ENCODE measurements around the gene LYZL1.
"Not testable (repeated sequence)": the region's sequence is repeated elsewhere in the genome, so short reads cannot be mapped to it uniquely, and the experiment has no call there.

LYZL1 gene

GRCh38 chr10:29348836-29349235, 60.0 kb downstream of the LYZL1 start:
- no peaks in the 10 kb centered on the region for H3K36me3 ChIP-seq (ENCODE audit: control insufficient read depth in 2 of 2, insufficient read depth in 2 of 2, low read length in 2 of 2)
- H3K4me1 ChIP-seq (ENCODE audit: control insufficient read depth, insufficient read depth, low read length) = no peaks in the 10 kb centered on the region
- no peak overlapping the region for H3K9ac ChIP-seq (ENCODE audit: low read length in 2 of 2)
- H3K27ac ChIP-seq (ENCODE audit: low read length) = no peak overlapping the region
- no peaks in the 10 kb centered on the region for H3K27me3 ChIP-seq (ENCODE audit: control insufficient read depth in 1 of 2, insufficient read depth in 2 of 2, low read length in 2 of 2)
- H3K9me3 ChIP-seq (ENCODE audit: control insufficient read depth in 2 of 2, low read length in 2 of 2) = no peaks in the 10 kb centered on the region
- H3K4me3 ChIP-seq (ENCODE audit: low read length in 2 of 2) = no peak overlapping the region

GRCh38 chr10:29353305-29353704, 64.4 kb downstream of the LYZL1 start:
- H3K27me3 ChIP-seq (ENCODE audit: control insufficient read depth in 1 of 2, insufficient read depth in 2 of 2, low read length in 2 of 2) = no peaks in the 10 kb centered on the region
- H3K36me3 ChIP-seq (ENCODE audit: control insufficient read depth in 2 of 2, insufficient read depth in 2 of 2, low read length in 2 of 2) = no peaks in the 10 kb centered on the region
- H3K9me3 ChIP-seq (ENCODE audit: control insufficient read depth in 2 of 2, low read length in 2 of 2) = no peaks in the 10 kb centered on the region
- no peak overlapping the region for H3K9ac ChIP-seq (ENCODE audit: low read length in 2 of 2)
- H3K27ac ChIP-seq (ENCODE audit: low read length) = peak overlapping the region; percentile 32
- no peak overlapping the region for H3K4me3 ChIP-seq (ENCODE audit: low read length in 2 of 2)
- H3K4me1 ChIP-seq (ENCODE audit: control insufficient read depth, insufficient read depth, low read length) = no peaks in the 10 kb centered on the region

- Histone ChIP-seq H3K36me3 (ENCODE audit: control insufficient read depth in 2 of 2, insufficient read depth in 2 of 2, low read length in 2 of 2) (no peaks in the 10 kb centered on the region), H3K27ac (ENCODE audit: low read length) (peak overlapping the region; percentile 32), H3K9ac (ENCODE audit: low read length in 2 of 2) (no peak overlapping the region), H3K4me1 (ENCODE audit: control insufficient read depth, insufficient read depth, low read length) (no peaks in the 10 kb centered on the region), H3K27me3 (ENCODE audit: control insufficient read depth in 1 of 2, insufficient read depth in 2 of 2, low read length in 2 of 2) (no peaks in the 10 kb centered on the region), H3K9me3 (ENCODE audit: control insufficient read depth in 2 of 2, low read length in 2 of 2) (no peaks in the 10 kb centered on the region), H3K4me3 (ENCODE audit: low read length in 2 of 2) (no peak overlapping the region)
These were observed 65.2 kb downstream of the LYZL1 start for GRCh38 chr10:29353887-29354561.

GRCh38 chr10:29355411-29355991, 66.6 kb downstream of the LYZL1 start:
- Histone ChIP-seq H3K9ac (ENCODE audit: low read length in 2 of 2) (no peak overlapping the region), H3K27me3 (ENCODE audit: control insufficient read depth in 1 of 2, insufficient read depth in 2 of 2, low read length in 2 of 2) (no peaks in the 10 kb centered on the region), H3K9me3 (ENCODE audit: control insufficient read depth in 2 of 2, low read length in 2 of 2) (no peaks in the 10 kb centered on the region), H3K36me3 (ENCODE audit: control insufficient read depth in 2 of 2, insufficient read depth in 2 of 2, low read length in 2 of 2) (no peaks in the 10 kb centered on the region), H3K4me3 (ENCODE audit: low read length in 2 of 2) (no peak overlapping the region), H3K27ac (ENCODE audit: low read length) (no peak overlapping the region), H3K4me1 (ENCODE audit: control insufficient read depth, insufficient read depth, low read length) (no peaks in the 10 kb centered on the region)

- Histone ChIP-seq H3K4me1 (ENCODE audit: control insufficient read depth, insufficient read depth, low read length) (no peaks in the 10 kb centered on the region), H3K36me3 (ENCODE audit: control insufficient read depth in 2 of 2, insufficient read depth in 2 of 2, low read length in 2 of 2) (no peaks in the 10 kb centered on the region), H3K27me3 (ENCODE audit: control insufficient read depth in 1 of 2, insufficient read depth in 2 of 2, low read length in 2 of 2) (no peaks in the 10 kb centered on the region), H3K4me3 (ENCODE audit: low read length in 2 of 2) (no peak overlapping the region), H3K9ac (ENCODE audit: low read length in 2 of 2) (no peak overlapping the region), H3K27ac (ENCODE audit: low read length) (no peak overlapping the region), H3K9me3 (ENCODE audit: control insufficient read depth in 2 of 2, low read length in 2 of 2) (no peaks in the 10 kb centered on the region)
These were observed 68.1 kb downstream of the LYZL1 start for GRCh38 chr10:29356931-29357330.

- Histone ChIP-seq H3K4me1 (ENCODE audit: control insufficient read depth, insufficient read depth, low read length) (no peaks in the 10 kb centered on the region), H3K27ac (ENCODE audit: low read length) (no peak overlapping the region), H3K9me3 (ENCODE audit: control insufficient read depth in 2 of 2, low read length in 2 of 2) (no peaks in the 10 kb centered on the region), H3K9ac (ENCODE audit: low read length in 2 of 2) (no peak overlapping the region), H3K27me3 (ENCODE audit: control insufficient read depth in 1 of 2, insufficient read depth in 2 of 2, low read length in 2 of 2) (no peaks in the 10 kb centered on the region), H3K36me3 (ENCODE audit: control insufficient read depth in 2 of 2, insufficient read depth in 2 of 2, low read length in 2 of 2) (no peaks in the 10 kb centered on the region), H3K4me3 (ENCODE audit: low read length in 2 of 2) (no peak overlapping the region)
These were observed 69.2 kb downstream of the LYZL1 start for GRCh38 chr10:29358010-29358616.

- H3K36me3 ChIP-seq (ENCODE audit: control insufficient read depth in 2 of 2, insufficient read depth in 2 of 2, low read length in 2 of 2); H3K9ac ChIP-seq (ENCODE audit: low read length in 2 of 2); H3K4me1 ChIP-seq (ENCODE audit: control insufficient read depth, insufficient read depth, low read length); H3K27ac ChIP-seq (ENCODE audit: low read length); H3K4me3 ChIP-seq (ENCODE audit: low read length in 2 of 2); H3K9me3 ChIP-seq (ENCODE audit: control insufficient read depth in 2 of 2, low read length in 2 of 2); H3K27me3 ChIP-seq (ENCODE audit: control insufficient read depth in 1 of 2, insufficient read depth in 2 of 2, low read length in 2 of 2): not testable (repeated sequence)
These were observed 71.5 kb downstream of the LYZL1 start for GRCh38 chr10:29360215-29360853.

Measured in stomach smooth muscle (tissue), 2 donors.